PC-9 (cell line): ENCODE data around the gene C18orf32.

Experiments
- CTCF ChIP-seq: fragments of 200-600 bp; sonication (generic); conservative IDR thresholded peaks from 2 replicates; pipeline ENCODE4 v1.6.1; 2017; ENCODE audit warnings: mixed run types, antibody characterized with exemption, mild to moderate bottlenecking, moderate library complexity
- EZH2 ChIP-seq: fragments of 200-600 bp; sonication (generic); IDR thresholded peaks from 2 replicates; pipeline ENCODE4 v1.8.0; 2017; ENCODE audit warnings: antibody characterized with exemption, low read depth

- TF ChIP-seq CTCF: no peak
- no peak for TF ChIP-seq EZH2
Measured at GRCh38 chr18:49534846-49535601, 48.0 kb upstream of the C18orf32 start.
